ENCODE results near the gene HSD17B8.

HSD17B8 gene

DNA sequence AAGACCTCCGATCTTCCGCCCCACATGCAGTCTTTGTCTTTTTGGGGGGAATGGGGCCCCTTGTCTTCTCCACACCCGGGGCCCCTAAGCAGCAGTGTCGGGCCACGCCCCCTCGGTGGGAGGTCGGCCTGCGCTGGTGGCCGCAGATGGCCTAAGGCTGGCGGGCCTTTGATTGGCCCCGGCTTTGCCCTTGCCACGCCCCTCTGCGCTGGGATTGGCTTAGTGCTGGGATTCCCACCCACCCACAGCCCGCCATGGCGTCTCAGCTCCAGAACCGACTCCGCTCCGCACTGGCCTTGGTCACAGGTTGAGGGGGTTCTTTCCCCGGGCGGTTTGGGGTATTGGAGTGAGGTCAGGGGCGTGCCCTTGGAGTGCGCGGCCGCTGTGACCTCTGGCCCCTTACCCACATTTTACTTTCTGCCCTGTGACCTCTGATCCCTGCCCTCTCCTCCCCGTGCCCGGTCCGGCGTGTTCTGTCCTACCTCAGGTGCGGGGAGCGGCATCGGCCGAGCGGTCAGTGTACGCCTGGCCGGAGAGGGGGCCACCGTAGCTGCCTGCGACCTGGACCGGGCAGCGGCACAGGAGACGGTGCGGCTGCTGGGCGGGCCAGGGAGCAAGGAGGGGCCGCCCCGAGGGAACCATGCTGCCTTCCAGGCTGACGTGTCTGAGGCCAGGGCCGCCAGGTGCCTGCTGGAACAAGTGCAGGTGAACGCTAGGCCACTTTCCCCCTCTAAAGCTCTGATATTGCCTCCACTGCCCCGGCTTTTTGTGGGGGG lies at the start of gene HSD17B8:
TSS of gene HSD17B8 (plus strand) at position 241 of the 776 bp plus-strand sequence. CDS start at position 255, 14 bp downstream.
- DNase-seq (ENCODE audit: low spot score): peak; percentile 89

DNA sequence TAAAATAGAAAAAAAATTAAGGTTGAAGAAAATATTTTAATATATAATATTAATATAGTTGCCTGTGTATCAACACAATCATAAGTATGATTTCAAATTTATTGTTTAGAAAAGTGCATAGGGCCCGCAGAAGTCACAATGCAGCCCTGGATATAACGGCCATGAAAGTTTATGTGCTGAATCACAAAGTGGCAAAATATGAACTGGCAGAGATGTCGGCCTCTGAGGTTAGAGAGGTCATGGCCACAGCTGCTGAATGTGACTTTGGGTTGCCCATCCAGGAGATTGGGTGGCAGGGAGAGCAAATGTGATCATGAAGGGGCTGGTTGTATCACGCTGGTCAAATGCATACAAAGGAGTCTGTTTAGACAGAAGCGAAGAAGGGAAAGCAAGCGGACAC lies 47.9 kb upstream of the HSD17B8 start:
- no peak for DNase-seq (ENCODE audit: low spot score)

- DNase-seq (ENCODE audit: low spot score): no peak
Observed at GRCh38 chr6:33156964-33157363, 47.5 kb upstream of the HSD17B8 start.

- DNase-seq (ENCODE audit: low spot score): no peak
Observed at GRCh38 chr6:33160096-33160495, 44.4 kb upstream of the HSD17B8 start.

GRCh38 chr6:33160728-33161344 lies 43.6 kb upstream of the HSD17B8 start:
- DNase-seq (ENCODE audit: low spot score): no peak

DNA sequence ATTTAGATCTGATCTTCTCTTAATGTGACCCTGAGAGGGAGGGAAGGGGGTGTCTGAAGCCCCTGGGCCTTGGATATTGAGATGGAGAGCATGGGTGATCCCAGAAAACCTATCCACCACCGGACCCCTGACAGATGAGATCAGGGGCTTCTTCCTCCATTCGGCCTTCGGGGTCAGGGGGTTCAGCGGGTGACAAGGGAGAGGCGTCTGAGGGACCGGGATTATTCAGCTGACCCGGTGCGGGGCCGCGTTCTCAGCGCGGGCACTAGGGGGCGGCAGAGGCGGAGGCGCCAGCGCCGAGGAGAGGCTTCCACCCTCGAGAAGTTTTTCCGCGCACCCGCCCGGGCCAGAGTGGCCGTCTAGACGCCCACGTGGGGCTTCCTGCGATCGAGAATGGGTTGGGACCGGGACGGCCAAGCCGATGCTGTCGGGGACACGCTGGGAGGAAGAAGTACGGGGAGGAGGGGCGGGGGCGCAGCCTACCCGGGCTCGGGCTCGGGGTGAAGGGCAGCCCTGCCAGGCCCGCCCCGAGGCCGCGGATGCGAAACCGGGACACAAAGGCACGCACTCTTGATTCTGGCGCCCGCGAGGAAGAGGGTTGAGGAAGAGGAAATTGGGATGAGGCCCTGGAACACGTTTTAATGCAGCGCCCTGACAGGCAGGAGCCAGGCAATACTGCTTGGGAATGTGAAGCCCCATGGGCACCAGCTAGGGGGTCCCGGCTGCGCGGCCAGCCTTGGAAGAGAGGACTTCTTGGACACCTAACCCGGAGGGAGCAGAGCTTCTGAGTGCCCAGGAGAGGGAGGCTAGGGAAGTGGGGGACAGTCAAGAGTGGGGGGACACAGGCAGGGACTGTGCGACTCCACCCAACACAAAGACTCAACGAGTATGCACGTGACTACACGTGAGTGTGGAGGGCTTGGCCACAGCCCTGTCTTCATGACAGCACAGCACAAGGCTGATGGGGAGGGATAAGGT lies 42.8 kb upstream of the HSD17B8 start:
- DNase-seq (ENCODE audit: low spot score): peak; percentile 79

DNA sequence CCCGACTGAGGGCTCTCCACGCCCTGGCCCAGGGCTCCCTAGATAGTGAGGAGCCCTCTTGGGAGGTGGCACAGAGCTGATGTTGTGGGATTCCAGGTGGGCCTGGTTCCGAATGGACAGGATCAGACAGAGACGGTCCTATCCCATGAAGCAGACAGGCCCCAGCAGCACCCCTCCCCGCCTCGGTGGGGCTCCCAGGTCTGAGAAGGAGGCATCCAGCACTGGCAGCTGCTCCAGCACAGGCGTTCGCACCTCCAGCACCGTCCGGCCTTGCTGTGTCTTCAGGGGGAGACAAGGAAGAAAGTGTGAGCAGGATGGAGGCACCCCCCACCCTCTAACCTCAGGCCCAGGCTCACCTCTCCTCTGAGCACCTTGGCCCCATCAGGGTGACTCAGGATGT lies 40.9 kb upstream of the HSD17B8 start:
- DNase-seq (ENCODE audit: low spot score): no peak

DNA sequence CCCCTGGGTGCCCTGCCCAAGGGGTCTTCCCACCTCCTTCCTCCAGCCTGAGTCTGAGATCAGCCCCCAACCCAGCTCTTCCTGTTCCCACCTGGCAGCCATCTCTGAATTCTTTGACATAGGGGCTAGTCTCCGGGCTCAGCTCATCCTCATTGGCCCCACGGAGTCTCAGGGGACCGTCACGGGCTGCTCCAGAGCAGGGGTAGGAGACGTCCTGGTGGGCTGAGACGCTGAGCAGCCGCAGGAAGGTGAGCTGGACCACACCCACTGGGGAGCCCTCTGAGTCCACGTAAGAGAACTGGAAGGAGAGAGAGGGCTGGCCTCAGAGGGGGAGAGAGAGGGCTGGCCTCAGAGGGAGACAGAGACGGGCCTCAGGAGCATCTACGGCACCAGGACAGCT lies 40.3 kb upstream of the HSD17B8 start:
- DNase-seq (ENCODE audit: low spot score): no peak

DNA sequence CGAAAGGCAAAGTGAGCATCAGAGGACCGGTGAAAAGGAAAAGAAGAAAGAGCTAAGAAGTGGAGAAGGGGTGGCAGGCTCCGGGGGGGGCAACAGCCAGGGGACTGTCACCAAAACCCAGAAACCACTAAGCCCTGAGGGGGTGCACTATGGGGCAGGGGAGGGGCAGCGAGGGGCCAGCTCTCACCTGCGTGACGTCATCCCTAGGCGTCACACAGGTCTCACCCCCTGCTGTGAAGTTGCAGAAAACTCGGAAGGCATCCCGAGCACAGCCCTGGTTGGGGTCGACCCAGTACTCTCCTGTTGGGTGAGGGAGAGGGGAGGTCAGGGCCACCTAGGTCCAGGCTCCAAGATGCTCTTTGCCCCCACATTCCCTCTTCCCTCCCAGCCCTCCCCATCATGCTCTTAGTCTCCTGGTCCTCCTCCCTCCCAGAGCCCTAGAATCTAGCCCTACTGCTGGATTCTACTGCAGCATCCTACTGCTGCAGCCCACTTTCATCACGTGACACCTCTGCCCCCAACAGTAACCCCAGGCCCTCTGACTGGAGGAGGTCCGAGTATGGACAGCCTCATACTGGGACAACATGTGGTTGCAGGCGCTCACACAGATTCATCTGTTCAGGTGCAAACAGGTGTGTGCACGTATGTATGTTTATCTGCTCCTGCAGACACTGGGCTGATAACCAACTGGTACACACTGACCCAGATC lies 39.6 kb upstream of the HSD17B8 start:
- DNase-seq (ENCODE audit: low spot score): no peak

GRCh38 chr6:33165581-33166258 lies 38.7 kb upstream of the HSD17B8 start:
- no peak for DNase-seq (ENCODE audit: low spot score)

DNA sequence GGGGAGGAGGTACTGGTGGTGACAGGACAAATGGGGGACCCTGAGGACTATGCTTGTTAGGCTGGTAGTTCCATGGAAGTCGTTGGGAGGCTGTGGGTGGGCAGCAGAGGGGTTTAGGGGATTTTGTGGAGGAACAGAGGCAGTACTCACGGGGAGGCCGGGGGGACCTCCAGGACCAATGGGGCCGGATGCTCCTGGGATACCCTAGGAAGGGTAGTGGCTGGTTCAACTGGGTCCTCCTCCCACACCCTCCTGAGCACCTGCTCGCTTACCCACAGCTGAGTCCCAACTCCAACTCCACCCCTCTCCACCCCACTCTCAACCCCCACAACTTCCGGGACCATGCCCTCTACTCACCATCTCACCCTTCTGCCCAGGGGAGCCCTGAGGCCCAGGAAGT lies 38.1 kb upstream of the HSD17B8 start:
- DNase-seq (ENCODE audit: low spot score): no peak

- no peak for DNase-seq (ENCODE audit: low spot score)
Observed at GRCh38 chr6:33166811-33167210, 37.6 kb upstream of the HSD17B8 start.

- no peak for DNase-seq (ENCODE audit: low spot score)
Observed at GRCh38 chr6:33167374-33168283, 36.8 kb upstream of the HSD17B8 start.

- DNase-seq (ENCODE audit: low spot score): no peak
Observed at GRCh38 chr6:33168284-33168601, 36.2 kb upstream of the HSD17B8 start.

- DNase-seq (ENCODE audit: low spot score): no peak
Observed at GRCh38 chr6:33168639-33169038, 35.8 kb upstream of the HSD17B8 start.

DNA sequence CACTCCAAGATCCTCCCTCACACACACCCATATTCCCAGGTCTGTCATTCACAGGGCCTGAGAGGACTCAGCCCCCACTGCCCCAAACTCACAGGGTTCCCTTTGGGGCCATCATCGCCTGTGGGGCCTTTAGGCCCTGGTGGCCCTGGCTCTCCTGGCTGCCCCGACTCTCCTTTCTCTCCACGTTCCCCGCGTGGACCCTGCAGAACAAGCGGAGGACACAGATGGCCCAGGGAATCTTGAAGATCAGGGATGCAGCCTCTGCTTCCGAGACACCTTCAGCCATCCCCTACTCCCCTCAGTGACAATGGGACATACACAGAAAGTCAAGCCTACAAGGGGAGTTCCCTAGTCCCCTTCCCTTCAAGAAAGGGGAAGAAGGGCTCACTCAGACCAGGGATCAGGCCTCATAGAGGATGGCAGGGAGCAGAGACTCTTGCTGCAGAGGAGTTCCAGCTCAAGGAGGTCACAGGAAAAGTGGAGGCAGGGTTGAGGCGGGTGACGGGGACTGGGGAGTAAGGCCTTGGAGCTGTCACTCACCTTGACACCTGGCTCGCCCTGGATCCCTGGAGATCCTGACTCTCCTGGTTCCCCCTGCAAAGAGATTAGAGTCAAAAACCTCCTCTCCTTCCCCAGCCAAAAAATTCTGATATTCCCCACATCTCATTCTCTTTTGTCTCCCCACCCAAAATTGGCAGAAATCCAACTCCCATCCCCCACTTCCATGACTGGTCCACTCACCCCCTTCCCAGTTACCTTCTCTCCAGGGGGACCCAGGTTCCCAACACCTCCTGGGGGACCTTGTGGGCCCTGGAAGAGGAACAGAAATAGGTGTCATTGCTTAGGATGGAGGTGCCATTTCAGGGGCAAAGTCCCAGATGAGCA lies 34.9 kb upstream of the HSD17B8 start:
- no peak for DNase-seq (ENCODE audit: low spot score)

DNA sequence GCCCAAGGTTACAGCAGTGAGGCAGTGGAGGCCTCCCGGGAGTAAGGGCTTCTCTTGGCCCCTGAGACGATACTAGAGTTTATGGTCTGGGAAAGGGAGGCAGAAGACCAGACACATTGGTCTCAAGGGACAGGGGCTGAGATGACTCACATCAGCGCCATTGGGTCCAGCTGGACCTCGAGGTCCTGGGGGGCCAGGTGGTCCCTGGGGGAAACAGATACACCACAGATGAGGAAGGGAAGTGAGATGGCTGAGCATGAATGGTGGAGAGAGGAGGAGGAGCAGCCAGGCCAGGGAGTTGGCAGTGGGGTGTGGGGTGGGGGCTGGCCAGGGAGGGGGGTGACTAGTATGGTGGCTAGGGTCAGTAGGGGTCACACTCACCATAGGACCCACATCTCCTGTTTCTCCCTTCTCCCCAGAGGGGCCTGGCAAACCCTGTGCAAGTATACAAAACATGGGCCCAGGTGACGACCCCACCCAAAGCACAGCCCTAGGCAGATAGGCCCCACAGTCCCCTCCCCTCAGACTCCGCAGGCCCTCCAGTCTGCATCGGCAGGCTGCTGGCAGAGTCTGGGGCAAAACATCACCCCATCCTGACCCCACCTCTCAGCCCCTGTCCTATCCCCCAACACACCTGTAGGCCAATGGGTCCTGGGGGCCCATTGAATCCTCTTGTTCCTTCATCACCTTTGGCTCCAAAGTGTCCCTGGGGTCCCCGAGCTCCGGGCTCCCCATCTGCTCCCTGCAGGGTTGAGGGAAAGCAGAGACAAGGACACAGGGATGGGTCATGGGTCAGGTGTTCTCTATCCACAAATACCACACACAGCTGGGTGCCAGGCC lies 34.1 kb upstream of the HSD17B8 start:
- DNase-seq (ENCODE audit: low spot score): no peak

Data from CD4-positive, alpha-beta T cell treated with Interleukin-6 at 100 ng/mL for 8 hours (primary cell).